ENCODE data around the gene CAMTA1. TPM values are rescaled to one million over a fixed set of nuclear protein-coding genes. Genes with fewer than 3 reads are reported as not detected.

Gene CAMTA1
- total RNA-seq, 1 donor from 2014 or later: 77.6 TPM

GRCh38 chr1:7228252-7228961 is 443.2 kb downstream of the CAMTA1 start:
- Mint-ChIP-seq H3K4me1 (ENCODE audit: low read depth, unreplicated experiment) (no peaks in the 10 kb centered on the region), H3K9me3 (ENCODE audit: unreplicated experiment) (no peaks in the 10 kb centered on the region), H3K4me3 (ENCODE audit: unreplicated experiment) (no peak overlapping the region), H3K27ac (ENCODE audit: unreplicated experiment) (no peak overlapping the region), H3K36me3 (ENCODE audit: low read depth, unreplicated experiment) (no peaks in the 10 kb centered on the region), H3K27me3 (ENCODE audit: low read depth, unreplicated experiment) (peaks cover 17% of the 10 kb centered on the region)
- Histone ChIP-seq H3K36me3 (ENCODE audit: insufficient read depth, low read length) (no peaks in the 10 kb centered on the region), H3K27me3 (ENCODE audit: insufficient read depth, low read length) (no peaks in the 10 kb centered on the region), H3K9ac (ENCODE audit: low read length) (no peak overlapping the region), H3K27ac (ENCODE audit: low read depth, low read length) (no peak overlapping the region), H3K4me2 (ENCODE audit: low read length) (no peak overlapping the region), H2AFZ (ENCODE audit: low read depth, low read length) (no peak overlapping the region), H3K79me2 (ENCODE audit: insufficient read depth, low read length) (no peaks in the 10 kb centered on the region), H3K9me3 (ENCODE audit: insufficient read depth, low read depth, low read length) (no peaks in the 10 kb centered on the region), H4K20me1 (ENCODE audit: insufficient read depth, low read length) (no peaks in the 10 kb centered on the region), H3K4me1 (ENCODE audit: insufficient read depth, low read length) (peaks cover 14% of the 10 kb centered on the region), H3K4me3 (ENCODE audit: insufficient read depth, low read depth, low read length) (no peak overlapping the region)
- TF ChIP-seq EZH2 (IDR thresholded peaks at IDR 0.05; ENCODE audit: insufficient read depth, low read length) (no peak), CTCF (IDR thresholded peaks at IDR 0.05; ENCODE audit: insufficient read depth, low read depth, low read length) (no peak)
- FAIRE-seq: no peak
- no peak for DNase-seq (ENCODE audit: low read depth)

- H3K4me2 ChIP-seq (ENCODE audit: low read length): no peak overlapping the region
- H3K27ac Mint-ChIP-seq (ENCODE audit: unreplicated experiment): no peak overlapping the region
Measured at GRCh38 chr1:7229186-7229585, 443.9 kb downstream of the CAMTA1 start.

More at GRCh38 chr1:7229186-7229585, 443.9 kb downstream of the CAMTA1 start:
- Histone ChIP-seq H3K36me3 (ENCODE audit: insufficient read depth, low read length) (no peaks in the 10 kb centered on the region), H3K4me1 (ENCODE audit: insufficient read depth, low read length) (peaks cover 7% of the 10 kb centered on the region), H3K27me3 (ENCODE audit: insufficient read depth, low read length) (no peaks in the 10 kb centered on the region), H2AFZ (ENCODE audit: low read depth, low read length) (no peak overlapping the region), H3K9me3 (ENCODE audit: insufficient read depth, low read depth, low read length) (no peaks in the 10 kb centered on the region), H3K9ac (ENCODE audit: low read length) (no peak overlapping the region), H4K20me1 (ENCODE audit: insufficient read depth, low read length) (no peaks in the 10 kb centered on the region), H3K27ac (ENCODE audit: low read depth, low read length) (no peak overlapping the region), H3K4me3 (ENCODE audit: insufficient read depth, low read depth, low read length) (no peak overlapping the region), H3K79me2 (ENCODE audit: insufficient read depth, low read length) (no peaks in the 10 kb centered on the region)
- Mint-ChIP-seq H3K27me3 (ENCODE audit: low read depth, unreplicated experiment) (peaks cover 25% of the 10 kb centered on the region), H3K4me3 (ENCODE audit: unreplicated experiment) (no peak overlapping the region), H3K4me1 (ENCODE audit: low read depth, unreplicated experiment) (no peaks in the 10 kb centered on the region), H3K36me3 (ENCODE audit: low read depth, unreplicated experiment) (no peaks in the 10 kb centered on the region), H3K9me3 (ENCODE audit: unreplicated experiment) (no peaks in the 10 kb centered on the region)
- FAIRE-seq (no peak), DNase-seq (ENCODE audit: low read depth) (no peak)
- TF ChIP-seq CTCF (IDR thresholded peaks at IDR 0.05; ENCODE audit: insufficient read depth, low read depth, low read length) (no peak), EZH2 (IDR thresholded peaks at IDR 0.05; ENCODE audit: insufficient read depth, low read length) (no peak)

Measured in astrocyte (in vitro differentiated cells and primary cell).